Stomach smooth muscle (tissue), 2 donors: Measurements from ENCODE around the gene TICAM1.
"Not testable (repeated sequence)": the region's sequence is repeated elsewhere in the genome, so short reads cannot be mapped to it uniquely, and the experiment has no call there.

Experiments used
- H3K27ac ChIP-seq: one replicate; pipeline ENCODE4 v1.7.0; 2013; ENCODE audit warnings: mild to moderate bottlenecking, low read length, inconsistent platforms
- H3K27me3 ChIP-seq, 2 donors: one replicate each; pipeline ENCODE4 v1.7.0; 2013; ENCODE audit warnings: low read length in 2 of 2; ENCODE audit not compliant: insufficient read depth in 2 of 2, control insufficient read depth in 1 of 2
- H3K36me3 ChIP-seq, 2 donors: one replicate each; pipeline ENCODE4 v1.7.0; 2013; ENCODE audit warnings: low read length in 2 of 2; ENCODE audit not compliant: control insufficient read depth in 2 of 2, insufficient read depth in 2 of 2
- H3K4me1 ChIP-seq: one replicate; pipeline ENCODE4 v1.7.0; 2013; ENCODE audit warnings: low read length; ENCODE audit not compliant: control insufficient read depth, insufficient read depth
- H3K4me3 ChIP-seq, 2 donors: one replicate each; pipeline ENCODE4 v1.7.0; 2013; ENCODE audit warnings: low read length in 2 of 2
- H3K9ac ChIP-seq, 2 donors: one replicate each; pipeline ENCODE4 v1.7.0; 2013; ENCODE audit warnings: low read length in 2 of 2, mild to moderate bottlenecking in 1 of 2
- H3K9me3 ChIP-seq, 2 donors: one replicate each; pipeline ENCODE4 v1.7.0; 2013; ENCODE audit warnings: low read length in 2 of 2; ENCODE audit not compliant: control insufficient read depth in 2 of 2
- donor health status: healthy.
- donor health status: Pancreatic carcinoma.

The TICAM1 gene

GRCh38 chr19:4817467-4818277 lies 13.8 kb downstream of the TICAM1 start:
- Histone ChIP-seq H3K9ac (no peak overlapping the region), H3K4me3 (no peak overlapping the region), H3K9me3 (no peaks in the 10 kb centered on the region), H3K4me1 (peaks cover 10% of the 10 kb centered on the region), H3K27me3 (no peaks in the 10 kb centered on the region), H3K36me3 (peaks cover 6 to 11% of the 10 kb centered on the region in 2 donors), H3K27ac (no peak overlapping the region)

- Histone ChIP-seq H3K27ac (no peak overlapping the region), H3K36me3 (peaks cover 6 to 11% of the 10 kb centered on the region in 2 donors), H3K9me3 (no peaks in the 10 kb centered on the region), H3K9ac (no peak overlapping the region), H3K4me3 (no peak overlapping the region), H3K4me1 (peaks cover 10% of the 10 kb centered on the region), H3K27me3 (no peaks in the 10 kb centered on the region)
Observed at GRCh38 chr19:4816950-4817278, 14.6 kb downstream of the TICAM1 start.

GRCh38 chr19:4816202-4816949 lies 15.1 kb downstream of the TICAM1 start:
- Histone ChIP-seq H3K27ac (peak overlapping the region; percentile 18), H3K4me1 (peaks cover 10% of the 10 kb centered on the region), H3K36me3 (peaks cover 6 to 11% of the 10 kb centered on the region in 2 donors), H3K4me3 (peak overlapping the region; percentile 52 to 61), H3K9ac (peak overlapping the region in 1 of 2 donors; percentile 37), H3K27me3 (no peaks in the 10 kb centered on the region), H3K9me3 (no peaks in the 10 kb centered on the region)

- peaks cover 6 to 11% of the 10 kb centered on the region in 2 donors for H3K36me3 ChIP-seq
- peak overlapping the region; percentile 18 for H3K27ac ChIP-seq
- peaks cover 10% of the 10 kb centered on the region for H3K4me1 ChIP-seq
- no peaks in the 10 kb centered on the region for H3K9me3 ChIP-seq
- H3K9ac ChIP-seq, result peak overlapping the region in 1 of 2 donors; percentile 37
- no peaks in the 10 kb centered on the region for H3K27me3 ChIP-seq
- H3K4me3 ChIP-seq, result peak overlapping the region; percentile 52 to 61
Observed at GRCh38 chr19:4815426-4816201, 15.9 kb downstream of the TICAM1 start.

GRCh38 chr19:4814625-4815425 lies 16.7 kb downstream of the TICAM1 start:
- H3K9ac ChIP-seq, result no peak overlapping the region
- peaks cover 6 to 11% of the 10 kb centered on the region in 2 donors for H3K36me3 ChIP-seq
- peak overlapping the region in 1 of 2 donors; percentile 42 for H3K4me3 ChIP-seq
- H3K27me3 ChIP-seq, result no peaks in the 10 kb centered on the region
- no peak overlapping the region for H3K27ac ChIP-seq
- no peaks in the 10 kb centered on the region for H3K9me3 ChIP-seq
- peaks cover 10% of the 10 kb centered on the region for H3K4me1 ChIP-seq

- H3K27me3 ChIP-seq, result no peaks in the 10 kb centered on the region
- H3K4me3 ChIP-seq, result no peak overlapping the region
- no peak overlapping the region for H3K9ac ChIP-seq
- H3K27ac ChIP-seq, result no peak overlapping the region
- H3K4me1 ChIP-seq, result peaks cover 10% of the 10 kb centered on the region
- peaks cover 0 to 2% of the 10 kb centered on the region in 2 donors for H3K36me3 ChIP-seq
- H3K9me3 ChIP-seq, result no peaks in the 10 kb centered on the region
Observed at GRCh38 chr19:4811328-4812131, 20.0 kb downstream of the TICAM1 start.

GRCh38 chr19:4807188-4807587 lies 24.3 kb downstream of the TICAM1 start:
- no peak overlapping the region for H3K27ac ChIP-seq
- peaks cover 2% of the 10 kb centered on the region for H3K4me1 ChIP-seq
- no peak overlapping the region for H3K4me3 ChIP-seq
- no peaks in the 10 kb centered on the region for H3K9me3 ChIP-seq
- no peaks in the 10 kb centered on the region for H3K36me3 ChIP-seq
- H3K27me3 ChIP-seq, result no peaks in the 10 kb centered on the region
- H3K9ac ChIP-seq, result no peak overlapping the region

GRCh38 chr19:4806384-4806783 lies 25.1 kb downstream of the TICAM1 start:
- H3K4me1 ChIP-seq, result peaks cover 2% of the 10 kb centered on the region
- H3K27me3 ChIP-seq, result no peaks in the 10 kb centered on the region
- no peaks in the 10 kb centered on the region for H3K9me3 ChIP-seq
- no peak overlapping the region for H3K9ac ChIP-seq
- no peak overlapping the region for H3K27ac ChIP-seq
- no peak overlapping the region for H3K4me3 ChIP-seq
- H3K36me3 ChIP-seq, result no peaks in the 10 kb centered on the region

GRCh38 chr19:4805140-4805539 lies 26.4 kb downstream of the TICAM1 start:
- H3K27ac ChIP-seq, H3K36me3 ChIP-seq, H3K27me3 ChIP-seq, H3K4me3 ChIP-seq, H3K9me3 ChIP-seq, H3K9ac ChIP-seq, H3K4me1 ChIP-seq: not testable (repeated sequence)
